ENCODE measurements around the gene GEN1.

DNA sequence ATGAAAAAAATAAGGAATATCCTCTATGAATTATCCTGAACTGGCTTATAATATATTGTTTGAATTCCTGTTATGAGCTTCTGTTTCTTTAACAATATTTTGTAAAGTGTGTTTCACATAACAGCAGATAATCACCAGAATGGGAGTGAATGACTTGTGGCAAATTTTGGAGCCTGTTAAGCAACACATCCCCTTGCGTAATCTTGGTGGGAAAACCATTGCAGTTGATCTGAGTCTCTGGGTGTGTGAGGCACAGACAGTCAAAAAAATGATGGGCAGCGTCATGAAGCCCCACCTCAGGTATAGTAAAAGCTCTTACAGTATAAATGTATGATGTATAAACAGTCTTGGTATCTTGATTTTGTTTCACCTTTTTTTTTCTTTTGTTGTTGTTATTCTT is 5.9 kb downstream of the GEN1 start:
- TF ChIP-seq CTCF (IDR thresholded peaks at IDR 0.05; ENCODE audit: low read depth, low read length, poor library complexity, severe bottlenecking): no peak
- no peak for TF ChIP-seq EZH2phosphoT487 (IDR thresholded peaks at IDR 0.05; ENCODE audit: borderline replicate concordance, low read length)

Measured in DOHH2 (cell line).